Kasumi-1 (cell line): ENCODE data around the gene FOXL2NB.
A peak's percentile ranks its signal among the peaks of the same experiment; 100 is the strongest.

Experiments used
- DNase-seq, 2 experiments: peaks; one replicate each; lab custom pipeline; 2025; lab: John Stamatoyannopoulos, UW

FOXL2NB gene

GRCh38 chr3:138945709-138946662 lies 1.0 kb upstream of the FOXL2NB start:
- DNase-seq, result peak; percentile 48 to 63

GRCh38 chr3:138947495-138948121 lies 591 bp downstream of the FOXL2NB start:
- no peak for DNase-seq

- DNase-seq, result no peak
Measured at GRCh38 chr3:138948371-138949001, 1.5 kb downstream of the FOXL2NB start.

DNA sequence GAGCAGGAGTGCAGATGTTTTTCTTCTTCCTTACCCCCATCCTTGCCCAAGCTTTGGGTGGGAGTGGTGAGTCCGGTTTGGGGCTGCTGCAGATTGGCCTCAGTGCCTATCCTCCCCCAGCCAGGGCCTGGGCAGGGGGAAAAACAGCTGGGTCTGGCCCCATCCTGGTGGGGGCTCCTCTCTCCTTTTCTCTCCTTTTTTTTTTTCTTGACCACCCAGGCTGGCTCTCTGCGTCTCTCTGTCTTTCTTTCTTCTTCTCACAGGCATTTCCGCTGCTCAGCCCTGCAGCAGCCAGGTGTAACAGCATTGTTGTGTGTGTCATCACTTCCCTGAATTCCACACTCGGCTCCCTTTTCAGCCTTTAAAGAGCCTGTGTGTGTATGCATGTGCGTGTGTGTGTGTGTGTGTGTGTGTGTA lies 2.0 kb downstream of the FOXL2NB start:
- no peak for DNase-seq

DNA sequence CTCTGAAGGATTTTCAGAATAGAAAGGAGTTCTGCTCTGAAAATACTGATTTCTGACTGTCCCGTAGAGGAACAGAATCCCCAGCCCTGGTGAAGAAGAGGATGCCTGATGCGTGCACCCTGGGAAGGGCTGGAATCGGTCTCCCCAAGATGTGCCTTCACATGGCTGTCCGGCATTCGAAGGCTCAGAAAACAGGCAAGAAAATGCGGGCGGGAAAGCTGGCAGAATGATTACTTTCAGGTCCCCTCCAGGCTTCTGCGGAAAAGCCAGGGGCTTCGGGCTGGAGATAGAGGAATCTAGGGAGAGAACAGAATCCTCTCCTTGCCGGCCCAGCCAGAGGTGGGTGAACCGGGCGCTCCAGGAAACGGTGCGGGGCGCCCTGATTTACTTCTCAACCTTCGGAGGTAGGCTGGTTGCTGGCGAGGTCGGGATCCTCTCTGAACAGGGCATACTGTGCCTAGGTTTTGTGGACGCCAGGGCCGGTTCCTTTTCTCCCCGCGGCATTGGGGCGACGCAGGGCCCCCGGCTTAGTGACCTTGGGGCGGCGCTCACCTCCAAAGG lies 2.5 kb downstream of the FOXL2NB start:
- no peak for DNase-seq

GRCh38 chr3:138950006-138950644 lies 3.1 kb downstream of the FOXL2NB start:
- peak; percentile 21 to 52 for DNase-seq

DNA sequence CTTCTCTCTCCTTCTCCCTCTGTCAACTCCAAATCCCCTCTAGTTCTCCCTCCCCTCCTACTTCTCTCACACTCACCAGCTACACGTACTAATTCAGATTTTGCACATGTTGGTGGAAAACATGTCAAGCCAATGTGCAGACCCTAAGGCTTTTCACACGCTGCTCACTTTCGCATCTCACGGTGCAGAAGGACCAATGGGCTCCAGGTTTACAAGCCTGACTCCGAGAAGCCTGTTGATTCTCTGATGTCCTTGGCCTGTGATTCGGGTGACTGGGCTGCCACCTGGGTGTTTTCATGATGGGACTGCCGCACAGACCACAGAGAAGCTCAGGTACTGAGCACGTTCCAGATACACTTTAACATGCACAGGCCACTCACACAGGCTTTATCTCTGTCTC lies 3.7 kb downstream of the FOXL2NB start:
- no peak for DNase-seq

DNA sequence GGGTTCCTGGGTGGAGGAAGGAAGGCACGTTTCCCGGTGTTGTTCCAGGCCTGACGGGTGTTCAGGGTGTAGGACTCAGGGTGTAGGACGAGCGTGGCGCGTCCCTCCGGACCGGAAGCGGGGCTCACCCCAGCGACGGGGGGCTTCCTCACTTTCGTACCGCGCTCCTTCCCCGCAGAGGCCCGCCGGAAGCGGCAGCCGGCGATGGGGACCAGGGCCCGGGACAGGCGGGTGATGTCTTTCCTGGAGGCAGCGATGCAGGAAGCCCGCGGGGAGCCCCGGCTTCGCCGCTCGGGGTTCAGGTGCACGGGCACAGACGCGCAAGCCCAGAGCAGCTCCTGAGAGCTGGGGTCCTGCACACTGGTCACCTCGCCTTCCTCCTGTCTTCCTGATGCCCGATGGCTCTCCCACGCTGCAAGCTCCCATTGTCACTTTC lies 13.4 kb downstream of the FOXL2NB start:
- DNase-seq, result no peak

DNA sequence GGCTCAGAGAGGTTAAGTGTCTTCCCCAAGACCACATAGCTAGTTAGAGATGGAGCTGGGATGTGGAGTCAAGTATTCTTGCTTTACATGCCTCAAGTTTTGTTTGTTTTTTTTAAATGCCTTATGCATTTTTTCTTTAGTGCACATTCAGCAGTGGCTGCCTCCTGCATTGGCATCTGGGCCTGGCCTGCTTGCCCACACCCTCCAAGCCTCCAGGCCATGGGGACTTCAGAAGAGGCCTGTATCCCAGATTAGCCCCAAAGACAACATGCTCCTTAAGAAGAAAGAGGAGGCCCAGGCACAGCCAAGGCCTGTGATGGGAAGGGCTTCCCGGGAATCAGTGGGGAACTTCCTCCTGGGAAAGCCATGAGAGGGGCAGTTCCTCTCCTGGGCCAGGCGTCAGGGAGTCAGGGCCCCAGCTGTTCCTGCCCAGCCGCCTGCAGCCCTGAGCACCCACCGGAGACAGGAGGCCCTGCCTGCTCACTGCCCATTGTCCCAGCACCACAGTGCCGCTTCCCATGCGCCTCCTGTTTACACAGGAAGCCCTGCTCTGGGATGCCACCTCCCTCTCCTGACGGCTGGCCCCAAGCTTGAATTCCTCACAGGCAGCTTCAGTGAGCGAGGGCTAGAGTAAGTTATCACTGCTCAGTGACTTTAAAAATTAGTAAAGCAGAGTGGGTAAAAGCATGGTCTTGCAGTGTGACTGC lies 16.0 kb downstream of the FOXL2NB start:
- no peak for DNase-seq

- no peak for DNase-seq
Measured at GRCh38 chr3:138964264-138964663, 17.2 kb downstream of the FOXL2NB start.

DNA sequence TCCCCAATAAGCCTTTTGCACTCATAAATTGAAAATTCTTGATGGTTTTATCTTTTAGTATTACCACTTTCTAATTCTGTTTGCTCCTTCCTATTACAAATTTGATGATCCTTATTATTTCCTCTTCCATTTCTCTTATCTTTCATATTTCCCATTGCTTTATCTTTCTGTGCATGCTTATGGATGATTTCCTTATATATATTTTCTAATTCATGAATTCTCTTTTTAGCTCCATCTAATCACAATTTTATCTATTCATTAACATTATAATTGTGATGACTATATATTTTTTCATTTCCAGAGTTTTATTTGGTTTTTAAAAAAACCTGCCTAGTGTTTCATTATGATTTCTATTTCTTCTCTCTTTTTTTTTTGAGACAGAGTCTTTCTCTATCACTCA lies 17.9 kb downstream of the FOXL2NB start:
- no peak for DNase-seq

- DNase-seq, result no peak
Measured at GRCh38 chr3:138971766-138972320, 24.8 kb downstream of the FOXL2NB start.

- DNase-seq, result no peak
Measured at GRCh38 chr3:138972941-138973340, 25.9 kb downstream of the FOXL2NB start.

DNA sequence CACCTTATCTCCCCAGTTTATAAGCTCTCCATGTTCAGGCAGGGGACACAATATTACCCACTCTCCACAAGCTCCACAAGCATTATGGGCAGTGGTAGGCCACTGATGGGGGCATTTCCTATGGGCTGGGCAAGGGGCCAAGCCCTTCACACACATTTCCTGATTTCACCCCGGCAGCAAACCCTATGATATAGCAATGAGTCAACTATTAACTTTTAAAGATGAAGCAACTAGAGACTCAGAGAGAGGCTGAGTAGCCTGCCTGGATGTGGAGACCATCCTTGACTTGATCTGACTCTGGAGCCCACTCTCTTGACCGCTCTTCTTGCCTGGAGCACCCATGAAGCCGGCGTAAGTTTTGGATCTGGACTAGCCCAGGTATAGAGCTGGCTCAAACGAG lies 27.4 kb downstream of the FOXL2NB start:
- DNase-seq, result peak; percentile 25 to 31

- DNase-seq, result no peak
Measured at GRCh38 chr3:138975351-138975750, 28.3 kb downstream of the FOXL2NB start.

GRCh38 chr3:138976047-138976446 lies 29.0 kb downstream of the FOXL2NB start:
- no peak for DNase-seq

DNA sequence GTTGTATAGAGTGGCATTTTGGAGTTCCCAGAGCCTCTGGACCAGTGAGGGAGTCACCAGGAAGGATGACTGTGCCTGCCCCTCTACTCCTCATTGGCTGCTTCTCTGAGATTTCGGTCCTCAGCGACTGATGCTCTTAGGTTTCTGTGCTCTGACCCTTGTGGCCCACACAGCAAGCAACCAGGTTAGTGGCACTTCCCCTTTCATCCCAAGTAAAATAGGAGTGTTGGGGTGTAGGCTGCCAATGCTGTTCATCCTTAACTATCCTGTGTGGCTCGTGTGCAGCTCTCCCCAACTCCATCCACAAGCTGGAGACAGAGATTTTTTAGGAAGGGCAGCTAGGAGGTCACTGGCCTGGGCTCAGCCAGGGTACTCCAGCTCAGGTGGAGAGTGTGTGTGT lies 37.8 kb downstream of the FOXL2NB start:
- no peak for DNase-seq

DNA sequence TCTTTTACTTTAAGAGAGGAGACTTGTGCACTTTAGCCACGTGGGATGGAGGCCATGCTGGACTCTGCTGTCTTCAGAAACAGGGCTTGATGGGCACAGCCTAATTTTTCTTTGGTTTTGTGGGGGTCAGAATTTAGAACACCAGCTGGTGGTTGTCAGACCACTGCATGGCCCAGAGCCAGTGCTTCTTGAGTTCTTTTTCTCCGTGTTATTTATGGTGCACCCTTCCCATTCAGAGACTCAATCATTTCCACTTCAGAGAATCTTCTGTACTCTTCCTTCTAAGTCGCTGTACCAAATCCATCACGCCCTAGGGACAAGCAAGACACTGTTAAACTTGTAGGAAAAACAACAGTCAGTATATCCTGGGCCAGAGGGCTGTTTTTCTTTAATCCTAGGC lies 38.9 kb downstream of the FOXL2NB start:
- DNase-seq, result no peak

DNA sequence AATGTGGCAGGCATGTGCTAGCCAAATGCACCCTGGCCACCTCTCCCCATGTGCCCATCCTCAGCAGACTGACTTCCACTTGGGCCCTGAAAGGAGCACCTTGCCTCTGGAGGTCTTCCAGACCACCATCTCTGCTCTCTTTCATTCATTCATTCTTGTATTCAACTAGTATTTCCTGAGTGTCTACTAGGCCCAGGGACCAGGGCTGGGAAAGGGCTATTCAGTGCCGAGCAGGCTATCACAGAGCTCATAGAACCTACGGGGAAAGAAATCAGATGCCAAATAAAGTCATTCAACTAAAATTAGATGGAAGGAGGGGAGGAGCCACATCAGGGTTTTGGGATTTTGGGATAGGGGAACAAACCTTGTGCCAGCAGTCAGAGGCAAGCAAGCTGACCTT lies 40.2 kb downstream of the FOXL2NB start:
- no peak for DNase-seq

DNA sequence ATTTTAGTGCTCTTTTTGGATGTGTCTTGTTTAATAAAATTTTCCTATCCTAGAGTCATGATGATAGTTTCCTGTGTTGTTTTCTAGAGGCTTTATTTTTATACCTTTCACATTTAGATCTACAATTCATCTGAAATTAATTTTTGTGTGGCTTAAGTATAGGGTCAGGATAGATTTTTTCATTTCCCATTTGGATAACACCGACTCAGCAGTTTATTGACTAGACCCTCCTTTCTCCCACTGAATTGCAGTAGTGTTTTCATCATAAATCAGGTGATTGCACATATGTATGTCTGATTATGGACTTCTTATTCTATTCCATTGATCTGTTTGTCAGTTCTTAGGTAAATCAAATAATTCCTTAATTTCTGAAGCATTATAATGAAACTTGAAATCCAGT lies 48.7 kb downstream of the FOXL2NB start:
- no peak for DNase-seq
